Ammon's horn (tissue), 1 donor: ENCODE results near the gene AFAP1.
"Not testable (repeated sequence)": the region's sequence is repeated elsewhere in the genome, so short reads cannot be mapped to it uniquely, and the experiment has no call there.

Experiments
- DNase-seq: peaks from one replicate; pipeline ENCODE4 v3.0.0-alpha.2; 2016; ENCODE audit warnings: low spot score

Gene AFAP1

DNA sequence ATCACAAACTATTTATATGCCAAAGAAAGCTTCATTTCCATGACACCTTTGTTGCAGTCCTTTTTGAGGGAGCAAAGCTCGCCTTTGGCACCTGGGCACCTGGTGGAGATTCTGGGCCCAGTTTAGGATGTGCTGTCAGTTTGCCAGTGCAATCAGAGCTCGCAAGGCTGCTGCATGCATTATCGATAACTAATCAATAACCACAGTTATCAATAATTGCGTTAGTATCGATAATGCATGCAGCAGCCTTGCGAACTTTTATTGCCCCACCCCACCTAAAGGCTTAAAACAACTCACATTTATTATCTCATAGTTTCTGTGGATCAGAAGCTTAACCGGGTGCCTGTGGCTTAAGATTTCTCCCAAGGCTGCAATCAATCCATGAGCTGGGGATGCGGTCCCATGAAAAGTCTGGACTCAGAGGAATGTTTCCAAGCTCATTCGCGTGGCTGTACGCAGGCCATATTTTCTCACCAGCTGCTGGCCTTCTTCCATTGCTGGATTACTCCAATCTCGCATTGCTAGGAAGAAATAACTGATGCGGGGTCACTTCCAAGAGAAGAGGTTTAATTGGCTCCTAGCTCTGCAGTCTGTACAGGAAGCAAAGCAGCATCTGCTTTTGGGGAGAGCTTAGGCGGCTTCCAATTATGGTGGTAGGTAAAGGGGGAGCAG is 6.2 kb upstream of the AFAP1 start:
- no peak for DNase-seq

DNA sequence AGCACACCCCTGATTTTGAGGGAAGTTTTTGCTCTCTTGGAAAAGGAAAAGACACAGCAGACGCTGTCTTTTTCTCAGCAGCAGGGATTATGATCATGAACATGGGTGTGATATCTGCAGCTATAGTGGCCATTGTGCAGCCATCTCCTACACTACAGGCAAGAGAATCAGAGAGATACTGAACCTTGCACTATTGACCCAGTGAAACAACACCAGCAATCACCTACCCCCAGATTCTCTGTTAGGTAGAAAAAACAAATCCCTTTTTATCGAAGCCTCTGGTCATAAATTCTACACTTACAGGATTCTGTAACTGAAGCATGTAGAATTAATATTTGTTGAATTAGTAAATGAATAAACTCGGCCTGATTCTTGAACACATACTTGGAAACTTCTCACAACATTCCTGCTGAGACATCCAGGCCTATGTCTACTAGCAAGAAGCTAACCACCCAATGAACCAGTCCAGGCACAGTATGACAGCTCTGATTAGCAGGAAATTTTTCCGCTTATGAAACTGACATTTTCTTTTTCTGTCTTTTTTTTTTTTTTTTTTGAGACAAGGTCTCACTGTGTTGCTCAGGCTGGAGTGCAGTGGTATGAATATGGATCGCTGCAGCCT is 5.0 kb upstream of the AFAP1 start:
- DNase-seq = no peak

DNA sequence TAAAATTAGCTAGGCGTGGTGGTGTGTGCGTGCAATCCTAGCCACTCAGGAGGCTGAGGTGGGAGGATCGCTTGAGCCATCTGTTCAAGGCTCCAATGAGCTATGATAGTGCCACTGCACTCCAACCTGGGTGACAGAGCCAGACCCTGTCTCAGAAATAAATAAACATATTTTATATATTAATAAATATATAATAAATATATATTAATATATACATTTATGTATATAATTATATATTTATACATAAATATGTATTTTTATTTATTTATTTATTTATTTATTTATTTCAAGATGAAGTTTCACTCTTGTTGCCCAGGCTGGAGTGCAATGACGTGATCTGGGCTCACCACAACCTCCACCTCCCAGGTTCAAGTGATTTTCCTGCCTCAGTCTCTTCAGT is 4.0 kb upstream of the AFAP1 start:
- DNase-seq = not testable (repeated sequence)

DNA sequence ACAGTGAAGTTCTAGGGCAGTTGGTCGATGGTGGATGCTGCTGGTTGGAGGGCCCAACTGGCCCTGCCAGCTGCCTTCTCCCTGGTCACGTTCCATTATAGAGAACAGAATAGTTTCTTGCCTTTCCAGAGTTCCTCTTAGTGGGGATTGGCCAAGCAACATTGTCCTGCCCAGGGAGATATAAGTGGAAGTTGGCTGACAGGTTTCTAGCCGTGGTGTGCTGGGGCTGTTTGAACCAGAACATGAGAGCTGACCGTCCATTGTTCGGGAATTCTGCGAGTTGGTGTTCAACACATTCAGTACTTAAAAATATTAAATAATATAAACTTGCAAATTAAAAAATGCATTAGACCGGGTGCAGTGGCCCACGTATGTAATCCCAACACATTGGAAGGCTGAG is 3.5 kb upstream of the AFAP1 start:
- DNase-seq = no peak

DNA sequence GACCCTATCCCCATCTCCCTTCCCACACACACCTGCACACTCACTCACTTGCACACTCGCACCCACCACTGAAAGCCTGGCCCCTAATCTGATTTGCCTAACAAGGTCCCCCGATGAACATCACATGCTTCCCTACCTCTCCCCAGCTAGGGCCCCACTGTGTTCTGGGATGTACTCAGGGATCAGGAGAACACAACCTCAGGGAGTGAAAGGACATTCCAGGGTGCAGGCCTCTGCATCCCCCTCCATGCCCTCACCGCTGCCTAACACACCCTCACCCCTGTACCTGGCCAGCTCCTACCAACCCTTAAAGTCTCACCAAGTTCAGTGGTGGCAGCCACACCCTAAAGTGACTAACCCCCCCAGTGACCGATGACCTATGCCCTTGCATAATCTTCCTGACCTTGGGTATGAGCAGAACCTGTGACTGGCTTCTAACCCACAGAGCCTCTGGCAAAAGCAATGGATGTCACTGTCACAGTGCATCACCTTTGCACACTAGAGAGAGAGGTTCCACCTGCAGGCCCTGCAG is 2.4 kb upstream of the AFAP1 start:
- DNase-seq = no peak

DNA sequence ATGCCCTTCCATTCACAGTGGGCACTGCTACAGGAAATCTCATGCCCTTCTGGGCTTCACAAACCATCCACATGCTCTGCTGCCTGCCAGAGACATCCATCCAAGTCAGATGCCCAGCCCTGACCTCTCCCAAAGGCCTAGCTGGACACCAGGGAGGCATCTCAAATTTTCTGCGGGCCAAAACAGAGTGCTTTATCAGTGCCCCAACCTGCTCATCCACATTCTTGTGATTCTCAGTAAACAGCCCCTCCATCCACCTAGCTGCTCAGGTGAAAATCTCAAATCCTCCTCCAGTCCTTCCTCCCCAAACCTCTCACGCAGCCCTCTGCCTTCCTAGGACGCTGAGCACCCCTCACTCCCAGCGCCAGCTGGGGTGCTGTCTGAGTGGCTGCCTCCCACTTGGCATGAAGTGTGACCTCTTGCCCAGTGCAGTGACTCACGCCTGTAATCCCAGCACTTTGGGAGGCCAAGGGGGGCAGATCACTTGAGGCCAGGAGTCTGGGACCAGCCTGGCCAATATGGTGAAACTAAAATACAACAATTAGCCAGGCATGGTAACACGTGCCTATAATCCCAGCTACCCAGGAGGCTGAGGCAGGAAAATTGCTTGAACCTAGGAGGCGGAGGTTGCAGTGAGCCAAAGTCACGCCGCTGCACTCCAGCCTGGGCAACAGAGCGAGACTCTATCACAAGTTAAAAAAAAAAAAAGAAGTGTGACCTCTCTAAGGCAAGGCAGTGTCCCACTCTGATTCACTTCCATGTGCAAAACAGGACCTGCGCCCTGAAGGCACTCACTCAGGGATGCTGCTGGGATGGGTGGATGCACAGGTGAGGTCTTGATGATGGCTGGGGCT is 1.7 kb upstream of the AFAP1 start:
- DNase-seq = no peak

DNA sequence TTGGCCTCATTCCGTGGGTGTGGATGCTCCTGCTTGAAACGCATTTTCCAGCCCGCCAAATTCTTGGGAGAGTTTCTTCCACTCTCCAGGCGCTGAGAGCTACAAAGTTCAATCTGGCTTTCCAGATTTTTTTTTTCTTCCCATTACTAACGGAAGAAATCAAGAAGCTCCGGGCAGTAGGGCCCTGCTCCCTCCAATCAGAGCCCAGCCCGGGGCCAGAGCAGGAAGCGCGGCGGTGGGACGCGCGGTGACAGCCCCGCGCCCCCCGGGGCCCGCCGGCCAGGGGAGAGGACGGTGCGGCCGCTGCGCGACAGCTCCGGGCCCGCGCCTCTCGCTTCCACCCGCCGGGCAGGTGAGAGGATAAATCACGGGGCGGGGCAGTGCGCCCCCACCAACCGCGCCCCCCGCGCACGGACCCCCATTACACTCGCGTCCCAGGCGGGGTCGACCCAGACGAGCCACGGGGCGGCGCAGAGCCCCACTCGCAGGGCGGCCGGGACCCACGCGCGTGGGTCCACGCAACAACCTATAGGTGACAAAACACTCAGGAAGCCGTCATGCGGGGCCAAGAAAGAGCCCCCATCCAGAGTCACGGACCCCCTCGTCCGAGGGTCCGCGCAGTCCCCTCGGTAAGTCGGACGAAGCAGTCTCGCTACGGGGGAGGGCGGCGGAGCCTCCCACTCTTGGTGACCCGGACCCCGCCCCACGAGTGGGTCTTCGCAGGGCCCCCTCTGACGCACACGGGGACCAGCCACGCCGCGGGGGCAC is 868 bp downstream of the AFAP1 start:
- DNase-seq = no peak

DNA sequence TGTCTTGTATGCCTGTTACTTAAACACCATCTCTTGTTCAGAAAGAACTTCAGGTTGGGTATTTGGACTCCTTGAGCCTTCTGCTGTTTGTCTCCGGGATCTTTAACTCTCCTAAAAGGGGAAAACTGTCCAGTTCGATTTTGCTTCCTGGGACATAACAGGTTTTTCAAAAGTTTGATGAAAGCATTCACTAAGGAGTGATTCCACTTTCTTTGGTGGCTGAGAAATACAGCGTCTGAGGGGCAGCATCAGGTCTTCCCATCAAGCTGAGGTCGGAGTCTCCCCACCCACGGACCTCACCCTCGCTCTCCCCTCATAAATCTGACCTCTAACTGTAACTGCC is 1.4 kb downstream of the AFAP1 start:
- DNase-seq = no peak

DNA sequence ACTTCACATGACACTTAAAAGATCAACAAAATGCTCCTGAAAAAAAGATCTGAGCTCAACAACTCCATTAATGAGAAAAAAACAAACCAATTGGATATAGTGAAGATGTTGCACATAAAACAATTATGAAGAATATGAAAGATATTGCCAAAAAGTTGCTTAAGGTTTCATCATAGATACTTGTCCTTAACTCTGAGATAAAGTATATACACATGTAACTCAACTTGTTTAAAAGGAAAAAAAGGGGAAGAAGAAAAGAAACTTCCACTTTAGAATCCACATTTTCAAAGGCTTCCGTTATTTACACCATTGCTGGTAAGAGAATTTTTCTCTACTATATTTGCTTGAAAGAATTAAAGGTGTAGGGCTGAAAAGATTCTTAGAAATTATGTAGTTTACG is 2.7 kb downstream of the AFAP1 start:
- no peak for DNase-seq

DNA sequence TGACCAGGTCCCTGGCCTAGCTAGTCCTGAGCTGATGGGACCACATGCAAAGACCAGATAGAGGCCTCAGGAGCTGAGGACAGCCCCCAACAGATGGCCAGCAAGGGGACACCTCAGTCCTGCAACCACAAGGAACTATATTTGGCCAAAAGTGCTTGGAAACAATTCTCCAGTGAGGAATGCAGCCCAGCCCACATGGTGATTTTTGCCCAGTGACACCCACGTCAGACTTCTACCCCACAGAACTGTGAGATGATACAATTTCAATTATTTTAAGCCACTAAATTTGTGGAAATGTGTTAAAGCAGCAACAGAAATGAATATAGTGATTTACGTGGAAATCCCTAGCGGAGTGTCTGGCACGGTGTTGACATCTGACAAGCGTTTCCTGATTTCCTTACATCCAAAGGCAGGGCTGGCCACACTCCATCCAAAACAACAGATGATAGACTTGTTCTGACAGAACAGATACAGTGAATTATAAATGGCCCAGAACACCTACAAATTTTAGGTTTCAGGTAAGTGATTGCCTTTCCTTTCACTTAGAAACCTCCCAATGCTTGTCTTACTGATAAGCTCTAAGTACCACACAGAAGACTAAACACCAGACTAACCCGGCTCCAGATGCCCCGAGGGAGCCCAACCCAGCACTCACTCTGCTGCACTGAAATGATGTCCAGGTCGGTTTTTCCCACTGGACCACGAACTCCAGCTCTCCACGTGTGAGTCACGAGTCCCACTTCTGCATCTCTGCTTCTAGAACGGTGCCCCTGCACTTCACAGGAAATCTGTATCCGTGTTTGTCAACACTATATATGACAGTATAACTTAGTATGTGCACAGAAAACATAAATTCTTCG is 5.8 kb downstream of the AFAP1 start:
- DNase-seq = no peak

DNA sequence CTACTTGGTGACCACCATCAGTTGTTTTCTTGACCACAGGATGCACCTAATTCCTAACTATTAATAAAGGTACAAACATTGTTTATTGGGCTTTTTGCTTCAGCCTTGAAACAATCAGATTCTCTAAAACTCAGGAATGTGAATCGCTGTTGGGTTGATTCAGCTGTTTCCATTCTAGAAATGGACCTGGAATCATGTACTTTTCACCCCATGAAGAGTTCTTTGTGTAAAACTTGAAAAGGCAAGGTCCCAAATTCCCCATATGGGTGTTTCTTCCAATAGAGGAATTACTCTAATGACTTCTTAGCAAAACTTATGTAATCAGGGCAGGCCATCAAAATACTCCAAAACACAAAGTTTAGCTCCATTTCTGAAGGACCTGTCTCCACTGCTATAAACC is 7.4 kb downstream of the AFAP1 start:
- no peak for DNase-seq

DNA sequence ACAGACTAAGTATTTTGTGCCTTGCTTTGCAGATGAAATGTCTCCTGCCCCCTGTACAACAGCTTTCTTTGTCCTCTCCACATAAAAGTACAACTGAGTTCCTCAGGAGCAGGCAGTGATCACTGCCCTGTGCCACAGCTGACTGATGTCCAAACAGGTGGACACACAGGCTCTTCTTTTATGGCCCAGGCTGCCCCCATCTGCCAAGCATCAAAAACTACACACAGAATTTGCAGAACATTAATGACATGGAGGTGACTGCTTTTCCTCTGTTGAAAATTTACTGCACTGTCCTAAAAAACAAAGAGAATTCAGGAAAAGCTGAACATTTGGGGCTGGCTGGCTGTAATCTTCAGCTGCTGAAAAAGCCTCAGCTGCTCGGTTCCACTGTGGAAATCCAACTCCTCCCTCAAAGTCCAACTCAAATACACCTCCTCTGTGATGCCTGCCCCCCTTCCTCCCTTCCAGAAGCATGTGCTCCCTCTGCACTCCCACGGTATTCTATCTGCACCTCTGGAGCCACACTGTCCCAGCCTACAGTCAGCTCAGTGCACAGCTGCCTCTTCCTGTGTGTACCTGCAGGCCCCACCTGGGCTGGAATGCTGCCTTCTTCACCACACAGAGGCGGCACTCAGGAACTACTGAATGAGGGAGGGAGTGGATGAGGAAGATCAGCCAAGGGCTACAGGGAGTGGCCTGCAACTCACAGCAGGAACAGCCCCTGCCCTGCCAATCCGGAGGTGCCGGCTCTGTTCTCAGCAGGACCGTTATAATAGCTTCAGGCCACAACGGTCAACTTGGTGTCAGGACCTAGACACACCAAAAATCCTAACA is 10.3 kb downstream of the AFAP1 start:
- DNase-seq = no peak

DNA sequence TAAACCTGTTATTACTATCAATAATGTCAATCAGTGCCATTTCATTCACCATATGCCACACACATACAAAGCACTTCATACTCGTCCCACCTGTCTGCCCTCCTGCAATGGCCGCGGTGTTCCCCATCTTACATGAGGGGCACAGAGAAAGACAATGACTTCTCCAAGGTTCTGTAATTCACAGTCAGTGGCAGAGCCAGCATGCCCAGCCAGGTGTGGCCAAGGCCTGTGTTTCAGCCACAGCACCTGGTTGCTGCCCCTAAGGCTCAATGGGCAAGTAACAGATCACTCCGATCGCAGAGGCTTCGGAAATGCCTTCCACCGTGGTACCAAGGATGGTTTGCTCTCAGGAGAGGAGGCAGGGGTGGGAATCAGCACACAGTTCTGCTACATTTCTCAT is 10.9 kb downstream of the AFAP1 start:
- no peak for DNase-seq

DNA sequence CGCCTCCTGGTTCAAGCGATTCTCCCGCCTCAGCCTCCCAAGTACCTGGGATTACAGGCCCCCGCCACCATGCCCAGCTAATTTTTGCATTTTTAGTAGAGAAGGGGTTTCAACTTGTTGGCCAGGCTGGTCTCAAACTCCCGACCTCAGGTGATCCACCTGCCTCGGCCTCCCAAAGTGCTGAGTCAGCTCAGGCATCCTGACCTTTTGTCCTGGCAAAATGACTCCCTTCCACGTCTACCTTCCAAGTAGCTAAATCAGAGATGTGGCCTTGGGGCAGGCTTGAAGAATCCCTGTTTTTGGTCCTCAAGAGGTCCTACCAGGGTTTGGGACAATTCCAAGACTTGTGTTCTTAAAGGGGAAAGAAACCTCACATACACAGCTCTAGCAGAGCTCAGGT is 12.8 kb downstream of the AFAP1 start:
- DNase-seq = no peak

DNA sequence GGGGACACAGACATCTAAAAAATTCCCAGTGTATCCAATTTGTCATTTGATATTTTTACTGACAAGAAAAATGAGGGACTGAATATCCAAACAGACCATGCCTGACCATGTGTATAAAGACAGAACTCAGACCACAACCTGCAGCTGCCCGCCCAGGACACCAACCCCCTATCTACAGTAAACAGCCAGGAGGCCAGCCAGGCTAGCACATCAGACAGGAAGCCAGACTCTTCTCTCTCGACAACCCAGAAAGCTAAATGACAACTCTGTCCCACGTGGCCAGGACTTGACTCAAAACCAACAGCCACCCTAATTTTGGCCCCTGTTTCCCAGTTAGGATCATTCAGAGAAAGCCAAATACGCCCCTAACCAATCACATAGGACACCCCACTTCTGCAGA is 15.1 kb downstream of the AFAP1 start:
- DNase-seq = no peak

DNA sequence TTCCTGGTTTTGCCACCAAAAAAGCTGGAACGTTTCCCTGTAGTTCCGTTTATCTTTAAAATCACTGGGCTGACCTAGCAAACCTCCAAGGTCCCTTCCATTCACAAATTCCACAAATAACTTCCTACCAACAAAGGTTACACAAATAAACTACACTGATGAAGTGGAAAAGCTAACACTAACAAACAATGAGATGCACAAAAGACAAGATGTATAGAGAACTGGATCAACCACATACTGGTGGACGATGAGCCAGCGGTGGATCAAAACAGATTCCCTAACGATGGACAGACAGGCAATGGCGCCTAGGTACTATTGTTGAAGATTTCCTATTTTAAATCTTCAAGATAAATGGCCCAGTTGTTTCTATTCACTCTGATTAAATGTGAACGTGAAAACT is 15.5 kb downstream of the AFAP1 start:
- DNase-seq = no peak

DNA sequence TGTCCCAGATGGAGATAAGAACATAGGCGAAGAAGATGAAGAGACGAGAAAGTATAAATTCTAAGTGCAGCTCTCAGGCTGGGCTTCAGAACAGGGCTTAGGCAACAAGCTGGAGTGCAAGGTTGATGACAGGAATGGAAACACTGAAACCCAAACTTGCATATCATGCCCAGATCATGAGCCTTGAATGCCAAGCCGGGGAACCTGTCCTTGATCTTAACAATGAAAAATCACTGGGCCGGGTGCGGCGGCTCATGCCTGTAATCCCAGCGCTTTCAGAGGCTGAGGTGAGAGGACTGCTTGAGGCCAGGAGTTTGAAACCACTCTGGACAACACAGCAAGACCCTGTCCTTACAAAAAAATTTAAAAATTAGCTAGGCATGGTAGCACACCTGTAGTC is 17.2 kb downstream of the AFAP1 start:
- DNase-seq = no peak

DNA sequence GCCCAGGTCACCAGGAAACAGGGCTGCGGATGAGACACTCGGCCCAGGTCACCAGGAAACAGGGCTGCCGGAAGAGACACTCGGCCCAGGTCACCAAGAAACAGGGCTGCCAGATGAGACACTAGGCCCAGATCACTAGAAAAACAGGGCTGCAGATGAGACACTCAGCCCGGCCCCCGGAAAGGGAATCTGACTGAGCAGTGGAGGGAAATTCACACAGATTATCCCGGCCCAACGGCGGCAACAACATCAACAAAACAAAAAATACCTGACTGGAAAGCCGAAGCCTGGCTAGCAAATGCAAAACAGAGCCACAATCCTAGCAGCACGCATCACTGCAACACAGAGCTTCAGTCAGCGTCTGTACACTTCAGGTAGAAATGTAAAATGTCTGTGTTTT is 20.7 kb downstream of the AFAP1 start:
- DNase-seq = no peak

DNA sequence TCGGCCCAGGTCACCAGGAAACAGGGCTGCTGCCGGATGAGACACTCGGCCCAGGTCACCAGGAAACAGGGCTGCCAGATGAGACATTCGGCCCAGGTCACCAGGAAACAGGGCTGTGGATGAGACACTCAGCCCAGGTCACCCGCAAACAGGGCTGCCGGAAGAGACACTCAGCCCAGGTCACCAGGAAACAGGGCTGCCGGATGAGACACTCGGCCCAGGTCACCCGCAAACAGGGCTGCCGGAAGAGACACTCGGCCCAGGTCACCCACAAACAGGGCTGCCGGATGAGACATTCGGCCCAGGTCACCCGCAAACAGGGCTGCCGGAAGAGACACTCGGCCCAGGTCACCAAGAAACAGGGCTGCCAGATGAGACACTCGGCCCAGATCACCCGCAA is 21.5 kb downstream of the AFAP1 start:
- DNase-seq = not testable (repeated sequence)

DNA sequence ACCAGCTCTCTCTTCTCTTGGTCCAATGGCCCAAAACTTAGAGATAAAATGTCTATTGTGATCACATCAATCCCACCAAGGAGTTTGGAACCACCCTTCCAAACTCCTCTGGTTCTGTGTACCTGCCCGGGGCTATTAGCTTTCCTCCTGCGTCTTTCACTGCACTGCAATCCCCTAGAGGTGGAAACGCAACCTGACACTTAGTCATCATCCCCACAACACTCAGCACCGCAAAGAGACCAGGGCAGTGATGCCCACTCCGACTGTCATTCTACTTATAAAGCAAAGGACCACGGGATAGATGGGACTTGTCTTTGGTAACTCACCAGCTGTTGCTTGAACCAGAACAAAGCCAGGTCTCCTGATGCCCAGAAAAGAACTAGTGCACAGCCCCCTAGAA is 22.0 kb downstream of the AFAP1 start:
- DNase-seq = no peak

DNA sequence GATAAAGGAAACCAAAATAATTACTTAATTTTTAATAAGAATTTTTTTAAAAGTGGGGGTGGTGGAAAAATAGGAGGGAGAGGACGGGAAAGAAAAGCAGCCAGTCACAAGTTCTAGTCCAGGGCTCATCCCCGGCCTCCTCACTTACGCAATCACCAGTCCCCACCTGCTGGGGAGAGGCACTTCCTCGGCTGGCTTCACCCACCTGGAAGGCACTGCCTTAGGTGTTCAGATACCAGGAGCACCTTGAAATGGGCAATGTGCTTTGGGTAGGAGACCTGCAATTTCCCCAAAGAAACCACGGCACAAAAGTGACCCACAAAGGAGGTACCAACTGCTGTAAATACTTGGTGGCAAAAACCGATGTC is 23.8 kb downstream of the AFAP1 start:
- DNase-seq = no peak
